Measurements from ENCODE around the gene AHI1.
A peak's percentile ranks its signal among the peaks of the same experiment; 100 is the strongest.

Gene AHI1

DNA sequence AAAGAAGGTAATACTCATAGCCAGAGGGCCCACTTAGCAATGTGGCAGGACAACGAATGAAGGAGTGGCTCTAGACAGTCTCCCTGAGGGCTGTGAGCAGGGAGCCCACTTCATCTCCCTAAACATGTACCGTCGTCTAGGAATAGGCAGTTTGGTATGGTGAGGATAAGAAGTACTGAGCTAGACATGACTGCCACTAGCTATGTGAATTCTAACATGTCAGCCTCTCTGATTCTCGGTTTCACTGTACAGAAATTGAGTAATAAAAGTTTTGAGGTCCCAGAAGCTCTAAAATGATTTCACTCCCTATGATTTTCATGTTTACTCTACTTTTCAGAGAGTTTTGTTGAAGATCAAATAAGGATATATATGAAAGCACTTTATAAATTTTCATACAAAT is 107.1 kb downstream of the AHI1 start:
- Histone ChIP-seq H3K4me2 (ENCODE audit: insufficient read depth, low read length) (no peak overlapping the region), H3K27ac (ENCODE audit: low read length) (no peak overlapping the region), H3K27me3 (ENCODE audit: insufficient read depth, low read length, poor library complexity) (no peaks in the 10 kb centered on the region), H3K9ac (ENCODE audit: low read depth, low read length) (no peak overlapping the region), H3K4me1 (ENCODE audit: insufficient read depth, low read length) (peaks cover 5% of the 10 kb centered on the region), H3K4me3 (ENCODE audit: low read depth in 1 of 2, low read length in 2 of 2) (no peak overlapping the region), H3K36me3 (ENCODE audit: insufficient read depth, low read length) (no peaks in the 10 kb centered on the region), H3K79me2 (ENCODE audit: insufficient read depth, low read length) (no peaks in the 10 kb centered on the region), H3K9me3 (ENCODE audit: insufficient read depth, low read length, severe bottlenecking) (no peaks in the 10 kb centered on the region), H2AFZ (ENCODE audit: low read depth, low read length) (no peak overlapping the region), H4K20me1 (ENCODE audit: insufficient read depth, low read length) (no peaks in the 10 kb centered on the region)
- no peak for ATAC-seq (ENCODE audit: insufficient read depth, low read depth)
- TF ChIP-seq, protein P1, sequence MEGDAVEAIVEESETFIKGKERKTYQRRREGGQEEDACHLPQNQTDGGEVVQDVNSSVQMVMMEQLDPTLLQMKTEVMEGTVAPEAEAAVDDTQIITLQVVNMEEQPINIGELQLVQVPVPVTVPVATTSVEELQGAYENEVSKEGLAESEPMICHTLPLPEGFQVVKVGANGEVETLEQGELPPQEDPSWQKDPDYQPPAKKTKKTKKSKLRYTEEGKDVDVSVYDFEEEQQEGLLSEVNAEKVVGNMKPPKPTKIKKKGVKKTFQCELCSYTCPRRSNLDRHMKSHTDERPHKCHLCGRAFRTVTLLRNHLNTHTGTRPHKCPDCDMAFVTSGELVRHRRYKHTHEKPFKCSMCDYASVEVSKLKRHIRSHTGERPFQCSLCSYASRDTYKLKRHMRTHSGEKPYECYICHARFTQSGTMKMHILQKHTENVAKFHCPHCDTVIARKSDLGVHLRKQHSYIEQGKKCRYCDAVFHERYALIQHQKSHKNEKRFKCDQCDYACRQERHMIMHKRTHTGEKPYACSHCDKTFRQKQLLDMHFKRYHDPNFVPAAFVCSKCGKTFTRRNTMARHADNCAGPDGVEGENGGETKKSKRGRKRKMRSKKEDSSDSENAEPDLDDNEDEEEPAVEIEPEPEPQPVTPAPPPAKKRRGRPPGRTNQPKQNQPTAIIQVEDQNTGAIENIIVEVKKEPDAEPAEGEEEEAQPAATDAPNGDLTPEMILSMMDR (IDR thresholded peaks at IDR 0.05; ENCODE audit: borderline replicate concordance, extremely low read depth, low read length, poor library complexity, severe bottlenecking): no peak
- no peak for TF ChIP-seq EZH2 (IDR thresholded peaks at IDR 0.05; ENCODE audit: borderline replicate concordance, low read depth, low read length, severe bottlenecking)
- no peak for DNase-seq

DNA sequence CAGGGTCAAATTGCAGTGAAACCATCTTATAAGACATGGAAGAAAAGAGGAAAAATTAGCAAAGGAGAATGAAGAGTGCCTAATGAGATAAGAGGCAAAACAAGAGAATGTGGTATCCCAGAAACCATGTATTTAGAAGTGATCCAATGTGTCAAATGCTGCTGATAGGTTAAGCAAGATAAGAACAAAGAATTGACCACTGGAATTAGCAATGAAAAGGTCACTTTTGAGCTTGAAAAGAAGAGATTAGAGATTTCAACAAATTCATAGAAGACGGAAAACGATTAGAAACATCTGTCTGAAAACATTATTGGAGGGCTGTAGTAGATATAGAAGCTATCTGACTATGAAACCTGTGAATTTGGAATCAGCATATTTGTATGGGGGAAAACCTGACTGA is 112.2 kb downstream of the AHI1 start:
- DNase-seq: no peak
- Histone ChIP-seq H3K9ac (ENCODE audit: low read depth, low read length) (no peak overlapping the region), H3K27ac (ENCODE audit: low read length) (no peak overlapping the region), H3K4me3 (ENCODE audit: low read depth in 1 of 2, low read length in 2 of 2) (no peak overlapping the region), H3K4me2 (ENCODE audit: insufficient read depth, low read length) (no peak overlapping the region), H3K9me3 (ENCODE audit: insufficient read depth, low read length, severe bottlenecking) (no peaks in the 10 kb centered on the region), H2AFZ (ENCODE audit: low read depth, low read length) (no peak overlapping the region; the same call in 1 of the 2 replicates), H4K20me1 (ENCODE audit: insufficient read depth, low read length) (no peaks in the 10 kb centered on the region), H3K4me1 (ENCODE audit: insufficient read depth, low read length) (no peaks in the 10 kb centered on the region), H3K27me3 (ENCODE audit: insufficient read depth, low read length, poor library complexity) (no peaks in the 10 kb centered on the region), H3K36me3 (ENCODE audit: insufficient read depth, low read length) (no peaks in the 10 kb centered on the region), H3K79me2 (ENCODE audit: insufficient read depth, low read length) (no peaks in the 10 kb centered on the region)
- no peak for ATAC-seq (ENCODE audit: insufficient read depth, low read depth)
- TF ChIP-seq EZH2 (IDR thresholded peaks at IDR 0.05; ENCODE audit: borderline replicate concordance, low read depth, low read length, severe bottlenecking): no peak
- TF ChIP-seq, protein P1 (IDR thresholded peaks at IDR 0.05; ENCODE audit: borderline replicate concordance, extremely low read depth, low read length, poor library complexity, severe bottlenecking): no peak

DNA sequence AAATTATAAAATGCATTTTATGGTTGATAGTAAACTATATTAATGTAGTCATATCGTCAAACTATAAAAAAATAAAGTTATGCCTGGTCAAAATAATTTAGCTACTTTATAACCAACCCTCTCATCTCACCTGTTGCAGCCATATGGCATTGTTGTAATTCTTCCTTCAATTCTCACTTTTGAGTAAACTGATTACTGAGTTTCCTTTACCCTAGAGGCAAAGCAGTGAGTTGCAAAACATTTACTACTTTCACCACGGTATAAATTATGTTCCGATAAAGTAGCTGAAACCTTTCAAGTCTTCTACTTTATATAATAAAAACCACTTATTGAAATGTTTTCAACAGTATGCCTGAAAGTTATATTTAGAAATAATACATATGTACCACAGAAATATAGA is 113.8 kb downstream of the AHI1 start:
- DNase-seq (no peak), ATAC-seq (ENCODE audit: insufficient read depth, low read depth) (no peak)
- H3K9ac ChIP-seq (ENCODE audit: low read depth, low read length): no peak overlapping the region
- no peaks in the 10 kb centered on the region for H4K20me1 ChIP-seq (ENCODE audit: insufficient read depth, low read length)
- no peaks in the 10 kb centered on the region for H3K27me3 ChIP-seq (ENCODE audit: insufficient read depth, low read length, poor library complexity)
- no peaks in the 10 kb centered on the region for H3K4me1 ChIP-seq (ENCODE audit: insufficient read depth, low read length)
- no peak overlapping the region for H2AFZ ChIP-seq (ENCODE audit: low read depth, low read length)
- H3K36me3 ChIP-seq (ENCODE audit: insufficient read depth, low read length): no peaks in the 10 kb centered on the region
- no peak for TF ChIP-seq EZH2 (IDR thresholded peaks at IDR 0.05; ENCODE audit: borderline replicate concordance, low read depth, low read length, severe bottlenecking)
- TF ChIP-seq, protein P1 (IDR thresholded peaks at IDR 0.05; ENCODE audit: borderline replicate concordance, extremely low read depth, low read length, poor library complexity, severe bottlenecking): no peak
- H3K27ac ChIP-seq (ENCODE audit: low read length): no peak overlapping the region
- H3K9me3 ChIP-seq (ENCODE audit: insufficient read depth, low read length, severe bottlenecking): no peaks in the 10 kb centered on the region
- no peak overlapping the region for H3K4me3 ChIP-seq (ENCODE audit: low read depth in 1 of 2, low read length in 2 of 2)
- H3K4me2 ChIP-seq (ENCODE audit: insufficient read depth, low read length): no peak overlapping the region
- H3K79me2 ChIP-seq (ENCODE audit: insufficient read depth, low read length): no peaks in the 10 kb centered on the region

DNA sequence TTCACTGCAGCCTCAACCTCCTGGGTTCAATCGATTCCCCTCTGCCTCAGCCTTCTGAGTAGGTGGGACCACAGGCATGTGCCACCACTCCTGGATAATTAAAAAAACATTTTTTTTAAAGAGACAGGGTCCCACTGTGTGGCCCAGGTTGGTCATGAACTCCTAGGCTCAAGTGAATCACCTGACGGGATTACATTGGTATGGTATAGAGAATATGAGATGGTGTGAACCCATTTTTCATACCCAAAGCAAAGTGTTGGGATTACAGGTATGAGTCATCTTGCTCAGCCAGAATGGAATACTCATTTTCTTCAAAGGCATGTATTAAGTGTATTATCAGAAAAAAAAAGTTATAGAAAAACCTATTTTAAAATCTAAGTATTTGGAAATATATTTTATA is 114.2 kb downstream of the AHI1 start:
- Histone ChIP-seq H3K4me3 (ENCODE audit: low read depth in 1 of 2, low read length in 2 of 2) (no peak overlapping the region), H3K27ac (ENCODE audit: low read length) (no peak overlapping the region), H3K27me3 (ENCODE audit: insufficient read depth, low read length, poor library complexity) (no peaks in the 10 kb centered on the region), H3K36me3 (ENCODE audit: insufficient read depth, low read length) (no peaks in the 10 kb centered on the region), H4K20me1 (ENCODE audit: insufficient read depth, low read length) (no peaks in the 10 kb centered on the region), H2AFZ (ENCODE audit: low read depth, low read length) (no peak overlapping the region), H3K9ac (ENCODE audit: low read depth, low read length) (no peak overlapping the region), H3K4me1 (ENCODE audit: insufficient read depth, low read length) (no peaks in the 10 kb centered on the region), H3K4me2 (ENCODE audit: insufficient read depth, low read length) (no peak overlapping the region), H3K79me2 (ENCODE audit: insufficient read depth, low read length) (no peaks in the 10 kb centered on the region), H3K9me3 (ENCODE audit: insufficient read depth, low read length, severe bottlenecking) (no peaks in the 10 kb centered on the region)
- peak; percentile 27; the same call in 1 of the 3 replicates for ATAC-seq (ENCODE audit: insufficient read depth, low read depth)
- TF ChIP-seq EZH2 (IDR thresholded peaks at IDR 0.05; ENCODE audit: borderline replicate concordance, low read depth, low read length, severe bottlenecking): no peak
- TF ChIP-seq, protein P1 (IDR thresholded peaks at IDR 0.05; ENCODE audit: borderline replicate concordance, extremely low read depth, low read length, poor library complexity, severe bottlenecking): no peak
- DNase-seq: no peak
